IMR-90 (cell line): ENCODE data around the gene ACOT2. TPM values are rescaled to one million over a fixed set of nuclear protein-coding genes. Genes with fewer than 3 reads are reported as not detected.
"Not testable (repeated sequence)": the region's sequence is repeated elsewhere in the genome, so short reads cannot be mapped to it uniquely, and the experiment has no call there.

Experiments used
- ATAC-seq: fragments of 200-7000 bp; cut with Tn5 transposase; 2 replicates; pipeline ENCODE4 v1.9.1; 2020; ENCODE audit warnings: low read depth, mild to moderate bottlenecking, moderate library complexity
- BruUV-seq: library from RNA; stranded (reverse); fragments of 400-500 nt; replicated peaks from 2 replicates; lab custom pipeline; 2021; lab: Mats Ljungman, UMichigan
- CTCF ChIA-PET: fragments of 300-600 bp; formaldehyde crosslinking; extraction: SDS; loops from one replicate; lab custom pipeline; 2021; ENCODE audit warnings: antibody characterized with exemption; lab: Yijun Ruan, JAX
- POLR2A ChIA-PET: fragments of 300-600 bp; sonication (Branson Sonifier 250); formaldehyde crosslinking; loops from one replicate; lab custom pipeline; 2022; ENCODE audit warnings: antibody characterized with exemption; ENCODE audit not compliant: unreplicated experiment; lab: Charles Lee
- DNase-seq: peaks from one replicate; pipeline ENCODE4 v3.0.0; 2013
- H2AFZ ChIP-seq: replicated peaks from 2 replicates; pipeline ENCODE3; 2013; ENCODE audit warnings: low read length, mild to moderate bottlenecking; ENCODE audit not compliant: poor library complexity
- H2AK5ac ChIP-seq: 2 replicates; pipeline ENCODE4 v1.6.1; 2013; ENCODE audit warnings: low read depth, low read length, inconsistent platforms
- H2AK9ac ChIP-seq: replicated peaks from 2 replicates; pipeline ENCODE3; 2013; ENCODE audit warnings: mild to moderate bottlenecking, low read depth, low read length, moderate library complexity; ENCODE audit not compliant: poor library complexity
- H2BK120ac ChIP-seq: 2 replicates; pipeline ENCODE4 v1.6.1; 2013; ENCODE audit warnings: low read depth, low read length, inconsistent platforms
- H2BK15ac ChIP-seq: 3 replicates; pipeline ENCODE4 v1.6.1; 2013; ENCODE audit warnings: low read depth, low read length, inconsistent platforms
- H2BK20ac ChIP-seq: 2 replicates; pipeline ENCODE4 v1.6.1; 2013; ENCODE audit warnings: low read depth, mild to moderate bottlenecking, inconsistent platforms, low read length, moderate library complexity
- H2BK5ac ChIP-seq: 2 replicates; pipeline ENCODE4 v1.6.1; 2013; ENCODE audit warnings: mild to moderate bottlenecking, low read depth, low read length, inconsistent platforms; ENCODE audit not compliant: poor library complexity, severe bottlenecking
- H3K14ac ChIP-seq: replicated peaks from 2 replicates; pipeline ENCODE4 v1.6.1; 2013; ENCODE audit warnings: low read depth, low read length, inconsistent platforms
- H3K18ac ChIP-seq: 2 replicates; pipeline ENCODE4 v1.6.1; 2013; ENCODE audit warnings: low read depth, low read length, control low read depth
- H3K23ac ChIP-seq: 2 replicates; pipeline ENCODE4 v1.6.1; 2013; ENCODE audit warnings: low read depth, low read length, inconsistent platforms
- H3K27ac ChIP-seq: 2 replicates; pipeline ENCODE4 v1.5.1; 2013; ENCODE audit warnings: mild to moderate bottlenecking, control low read depth, low read length; ENCODE audit not compliant: insufficient read depth
- H3K27me3 ChIP-seq: 2 replicates; pipeline ENCODE4 v1.6.1; 2013; ENCODE audit warnings: low read length; ENCODE audit not compliant: control insufficient read depth, insufficient read depth
- H3K36me3 ChIP-seq: 2 replicates; pipeline ENCODE4 v1.6.1; 2013; ENCODE audit warnings: low read length, mixed read lengths; ENCODE audit not compliant: control insufficient read depth, insufficient read depth
- H3K4ac ChIP-seq: 2 replicates; pipeline ENCODE4 v1.6.1; 2013; ENCODE audit warnings: low read depth, low read length, inconsistent platforms
- H3K4me1 ChIP-seq: 2 replicates; pipeline ENCODE4 v1.6.1; 2013; ENCODE audit warnings: low read length, mixed read lengths; ENCODE audit not compliant: control insufficient read depth, insufficient read depth
- H3K4me2 ChIP-seq: 2 replicates; pipeline ENCODE4 v1.6.1; 2013; ENCODE audit warnings: low read depth, mild to moderate bottlenecking, control low read depth, low read length, moderate library complexity
- H3K4me3 ChIP-seq: 2 replicates; pipeline ENCODE4 v1.5.1; 2013; ENCODE audit warnings: low read depth, mild to moderate bottlenecking, control low read depth, low read length, moderate library complexity; ENCODE audit not compliant: insufficient read depth
- H3K56ac ChIP-seq: 2 replicates; pipeline ENCODE4 v1.6.1; 2013; ENCODE audit warnings: low read length, inconsistent platforms; ENCODE audit not compliant: insufficient read depth; ENCODE audit errors: extremely low read depth
- H3K79me1 ChIP-seq, 2 experiments: 2 replicates each; pipeline ENCODE4 v1.6.1; 2013; ENCODE audit warnings: low read length in 2 of 2, inconsistent platforms in 1 of 2, low read depth in 1 of 2
- H3K9ac ChIP-seq: 2 replicates; pipeline ENCODE4 v1.6.1; 2013; ENCODE audit warnings: low read depth, low read length, control low read depth
- H3K9me1 ChIP-seq: 2 replicates; pipeline ENCODE4 v1.6.1; 2013; ENCODE audit warnings: low read length, inconsistent platforms; ENCODE audit not compliant: insufficient read depth
- H3K9me3 ChIP-seq: 2 replicates; pipeline ENCODE4 v1.6.1; 2013; ENCODE audit warnings: low read length; ENCODE audit not compliant: control insufficient read depth, insufficient read depth
- H4K20me1 ChIP-seq: 2 replicates; pipeline ENCODE4 v1.6.1; 2013; ENCODE audit warnings: low read length, inconsistent platforms; ENCODE audit not compliant: insufficient read depth
- H4K5ac ChIP-seq: 2 replicates; pipeline ENCODE4 v1.6.1; 2013; ENCODE audit warnings: mild to moderate bottlenecking, low read depth, low read length, control low read depth
- H4K8ac ChIP-seq, 2 experiments: 2 replicates each; pipeline ENCODE4 v1.6.1; 2013; ENCODE audit warnings: low read depth in 2 of 2, low read length in 2 of 2, control low read depth in 1 of 2, inconsistent platforms in 1 of 2
- H4K91ac ChIP-seq: 2 replicates; pipeline ENCODE4 v1.6.1; 2013; ENCODE audit warnings: low read depth, low read length, inconsistent platforms; ENCODE audit not compliant: insufficient read depth
- BHLHE40 ChIP-seq: fragments of 150-350 bp; IDR thresholded peaks from 2 replicates; pipeline ENCODE4 v1.6.1; 2016; ENCODE audit warnings: mild to moderate bottlenecking, low read depth, low read length
- CEBPB ChIP-seq: IDR thresholded peaks from 2 replicates; pipeline ENCODE4 v1.6.1; 2012; ENCODE audit warnings: low read depth, low read length, improper control_type of control experiment
- CHD1 ChIP-seq: IDR thresholded peaks from 2 replicates; pipeline ENCODE4 v1.6.1; 2012; ENCODE audit warnings: low read depth, low read length, improper control_type of control experiment
- MAFK ChIP-seq: IDR thresholded peaks from 2 replicates; pipeline ENCODE4 v1.6.1; 2012; ENCODE audit warnings: low read depth, low read length, improper control_type of control experiment
- NFE2L2 ChIP-seq: fragments of 150-350 bp; IDR thresholded peaks from 2 replicates; pipeline ENCODE4 v1.6.1; 2016; ENCODE audit warnings: low read depth, mild to moderate bottlenecking, low read length
- POLR2A ChIP-seq: IDR thresholded peaks from 2 replicates; pipeline ENCODE4 v1.6.1; 2012; ENCODE audit warnings: mild to moderate bottlenecking, low read depth, low read length
- RAD21 ChIP-seq: IDR thresholded peaks from 2 replicates; pipeline ENCODE4 v1.6.1; 2012; ENCODE audit warnings: low read length, improper control_type of control experiment
- WGBS, 2 experiments: methylation state at CpG; one replicate each; pipeline versions ENCODE4 v1.1.5 to v1.1.7; 2013; ENCODE audit warnings: missing lambda C conversion rate in 2 of 2; ENCODE audit not compliant: insufficient read length in 1 of 2; ENCODE audit errors: extremely low coverage in 2 of 2; 5-methylcytosine and 5-hydroxymethylcytosine counted together
- dilution Hi-C: fragments of 300-500 bp; cut with HindIII; formaldehyde crosslinking; loops from one replicate; pipeline ENCODE4 v1.14.3; 2018; ENCODE audit warnings: low sequenced_read_pairs; ENCODE audit not compliant: unreplicated experiment
- in situ Hi-C: fragments of 300-500 bp; cut with MboI; formaldehyde crosslinking; loops from 3 replicates; pipeline ENCODE4 v1.14.3; 2019; ENCODE audit warnings: low sequenced_read_pairs, inconsistent platforms, mixed read lengths
- intact Hi-C: fragments of 100-400 bp; cut with micrococcal nuclease; formaldehyde crosslinking; loops from 2 replicates; pipeline ENCODE4 v1.10.0; 2022
- polyA plus RNA-seq, 3 experiments: library from polyadenylated mRNA; depleted of rRNA; stranded (reverse); fragments of >200 nt; gene quantifications; 2 replicates each; pipeline ENCODE4 v1.2.3, GENCODE V29; 2012; ENCODE audit warnings: low replicate concordance in 1 of 3
- total RNA-seq: library from RNA; depleted of rRNA; stranded (reverse); fragments of >200 nt; gene quantifications from 2 replicates; pipeline ENCODE4 v1.2.3, GENCODE V29; 2012
- TF ChIP-seq, protein P1 (sequence below): fragments of 150-350 bp; IDR thresholded peaks from 2 replicates; pipeline ENCODE4 v1.6.1; 2016; ENCODE audit warnings: low read depth, mild to moderate bottlenecking, low read length, moderate library complexity, borderline replicate concordance
- TF ChIP-seq, protein P2 (sequence below): fragments of 150-350 bp; IDR thresholded peaks from 2 replicates; pipeline ENCODE4 v1.6.1; 2017; ENCODE audit warnings: mild to moderate bottlenecking, antibody characterized with exemption, low read length, low read depth

Gene ACOT2
- total and polyA plus RNA-seq, 2 of the 4 experiments (the other 2 are of a cell fraction) = 24.7 to 33.1 TPM

DNA sequence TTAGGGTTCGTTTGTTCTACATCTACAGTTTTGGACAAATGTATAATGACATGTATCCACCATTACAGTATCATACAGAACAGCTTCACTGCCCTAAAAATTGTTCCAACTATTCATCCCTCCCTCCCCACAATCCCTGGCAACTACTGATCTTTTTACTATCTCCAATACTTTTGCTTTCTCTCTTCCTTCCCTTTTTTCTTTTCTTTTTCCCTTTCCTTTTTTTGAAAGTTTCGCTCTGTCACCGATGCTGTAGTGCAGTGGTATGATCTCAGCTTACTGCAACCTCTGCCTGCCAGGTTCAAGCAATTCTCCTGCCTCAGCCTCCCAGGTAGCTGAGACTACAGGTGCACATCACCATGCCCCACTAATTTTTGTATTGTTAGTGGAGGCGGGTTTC, 20.1 kb downstream of the ACOT2 start:
- H2BK5ac ChIP-seq = no peak overlapping the region
- H3K9ac ChIP-seq = no peak overlapping the region
- H3K4me3 ChIP-seq = no peak overlapping the region
- POLR2A ChIA-PET = no interaction called here
- no peak overlapping the region for H3K4me2 ChIP-seq
- no TSS peak for BruUV-seq
- H3K18ac ChIP-seq = no peak overlapping the region
- in situ Hi-C loops = no loop called here
- no peak overlapping the region for H2BK15ac ChIP-seq
- H2AFZ ChIP-seq = no peak overlapping the region
- H4K5ac ChIP-seq = no peak overlapping the region
- ATAC-seq (no peak), DNase-seq (no peak)
- no peaks in the 10 kb centered on the region for H3K9me1 ChIP-seq
- H3K27me3 ChIP-seq = peaks cover 7% of the 10 kb centered on the region; the same call in 1 of the 2 replicates
- H3K4me1 ChIP-seq = no peaks in the 10 kb centered on the region
- no peak overlapping the region for H2BK120ac ChIP-seq
- no peak overlapping the region for H2BK20ac ChIP-seq
- no peak overlapping the region for H4K91ac ChIP-seq
- intact Hi-C loops = no loop called here
- no peaks in the 10 kb centered on the region for H3K9me3 ChIP-seq
- CTCF ChIA-PET = no interaction called here
- no peak overlapping the region for H3K14ac ChIP-seq
- H4K8ac ChIP-seq = no peak overlapping the region
- no peaks in the 10 kb centered on the region for H4K20me1 ChIP-seq
- no peak for TF ChIP-seq NFE2L2
- no peak for TF ChIP-seq RAD21
- no peak for TF ChIP-seq CHD1
- no peak for TF ChIP-seq CEBPB
- no peak for TF ChIP-seq POLR2A
- TF ChIP-seq BHLHE40 = no peak
- TF ChIP-seq, protein P1, sequence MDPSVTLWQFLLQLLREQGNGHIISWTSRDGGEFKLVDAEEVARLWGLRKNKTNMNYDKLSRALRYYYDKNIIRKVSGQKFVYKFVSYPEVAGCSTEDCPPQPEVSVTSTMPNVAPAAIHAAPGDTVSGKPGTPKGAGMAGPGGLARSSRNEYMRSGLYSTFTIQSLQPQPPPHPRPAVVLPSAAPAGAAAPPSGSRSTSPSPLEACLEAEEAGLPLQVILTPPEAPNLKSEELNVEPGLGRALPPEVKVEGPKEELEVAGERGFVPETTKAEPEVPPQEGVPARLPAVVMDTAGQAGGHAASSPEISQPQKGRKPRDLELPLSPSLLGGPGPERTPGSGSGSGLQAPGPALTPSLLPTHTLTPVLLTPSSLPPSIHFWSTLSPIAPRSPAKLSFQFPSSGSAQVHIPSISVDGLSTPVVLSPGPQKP = no peak
- no peak for TF ChIP-seq MAFK
- TF ChIP-seq, protein P2, sequence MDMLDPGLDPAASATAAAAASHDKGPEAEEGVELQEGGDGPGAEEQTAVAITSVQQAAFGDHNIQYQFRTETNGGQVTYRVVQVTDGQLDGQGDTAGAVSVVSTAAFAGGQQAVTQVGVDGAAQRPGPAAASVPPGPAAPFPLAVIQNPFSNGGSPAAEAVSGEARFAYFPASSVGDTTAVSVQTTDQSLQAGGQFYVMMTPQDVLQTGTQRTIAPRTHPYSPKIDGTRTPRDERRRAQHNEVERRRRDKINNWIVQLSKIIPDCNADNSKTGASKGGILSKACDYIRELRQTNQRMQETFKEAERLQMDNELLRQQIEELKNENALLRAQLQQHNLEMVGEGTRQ = no peak
- no peak overlapping the region for H2AK5ac ChIP-seq
- H2AK9ac ChIP-seq = no peak overlapping the region
- no peaks in the 10 kb centered on the region for H3K36me3 ChIP-seq
- dilution Hi-C loops = no loop called here
- H3K4ac ChIP-seq = no peak overlapping the region
- no peak overlapping the region for H3K27ac ChIP-seq
- no peak overlapping the region for H3K23ac ChIP-seq
- no peak overlapping the region for H3K56ac ChIP-seq
- 80% methylated on average over 2 of the region's 4 CpGs; no CpG with 5 or more reads in 1 of the 2 experiments for WGBS, 2 experiments
- no peaks in the 10 kb centered on the region for H3K79me1 ChIP-seq

DNA sequence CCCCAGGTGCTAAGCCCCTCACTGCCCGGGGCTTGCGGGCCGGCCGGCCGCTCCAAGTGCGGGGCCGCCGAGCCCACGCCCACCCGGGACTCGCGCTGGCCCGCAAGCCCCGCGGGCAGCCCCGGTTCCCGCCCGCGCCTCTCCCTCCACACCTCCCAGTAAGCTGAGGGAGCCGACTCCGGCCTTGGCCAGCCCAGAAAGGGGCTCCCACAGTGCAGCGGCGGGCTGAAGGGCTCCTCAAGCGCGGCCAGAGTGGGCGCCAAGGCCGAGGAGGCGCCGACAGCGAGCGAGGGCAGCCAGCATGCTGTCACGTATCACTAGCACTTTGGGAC, 21.6 kb downstream of the ACOT2 start:
- H4K8ac ChIP-seq, H3K9ac ChIP-seq, BruUV-seq, H3K56ac ChIP-seq, H3K27me3 ChIP-seq, H2AK5ac ChIP-seq, H3K9me3 ChIP-seq, H3K4me2 ChIP-seq, H2BK120ac ChIP-seq, H3K79me1 ChIP-seq, H2BK15ac ChIP-seq, H2BK5ac ChIP-seq, H2BK20ac ChIP-seq, H3K9me1 ChIP-seq, in situ Hi-C loops, H2AK9ac ChIP-seq, H3K18ac ChIP-seq, H3K36me3 ChIP-seq, H4K5ac ChIP-seq, DNase-seq, POLR2A ChIA-PET, H3K27ac ChIP-seq, H3K4ac ChIP-seq, H3K23ac ChIP-seq, H4K91ac ChIP-seq, ATAC-seq, H3K4me1 ChIP-seq, dilution Hi-C loops, intact Hi-C loops, CTCF ChIA-PET, H4K20me1 ChIP-seq, H3K14ac ChIP-seq, H2AFZ ChIP-seq, H3K4me3 ChIP-seq: not testable (repeated sequence)
- 80% methylated on average over 3 of the region's 32 CpGs; no CpG with 5 or more reads in 1 of the 2 experiments for WGBS, 2 experiments
